ENCODE measurements around the gene POU3F3.

POU3F3 gene

DNA sequence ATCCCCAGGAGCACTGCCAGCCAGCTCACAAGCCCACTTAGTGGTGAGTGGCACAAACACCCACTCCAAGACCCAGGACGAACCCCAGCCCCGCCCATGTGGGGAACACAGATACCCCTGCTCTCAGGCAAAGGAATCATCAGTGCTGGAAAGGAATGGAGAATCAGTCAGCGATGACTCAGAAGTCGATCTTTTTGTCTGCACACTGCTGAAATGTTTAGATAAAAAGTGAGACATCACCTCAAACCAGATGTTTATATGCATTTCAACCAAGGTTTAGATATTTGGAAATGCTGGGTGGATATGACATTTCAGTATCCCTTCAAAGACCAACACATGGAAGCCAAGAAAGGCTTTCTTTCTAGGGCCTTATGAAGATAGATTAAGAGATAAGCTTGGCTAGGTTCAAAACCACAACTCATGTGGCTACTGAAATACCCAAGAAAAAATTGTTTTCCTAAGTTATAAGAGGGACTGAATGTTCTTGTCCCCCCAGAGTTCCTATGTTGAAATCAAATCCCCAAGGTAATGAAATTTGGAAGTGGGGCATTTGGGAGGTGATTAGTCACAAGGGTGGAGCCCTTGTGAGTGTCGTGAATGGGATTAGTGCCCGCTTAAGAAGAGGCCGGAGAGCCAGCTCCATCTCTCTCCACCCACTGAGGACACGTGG lies 43.7 kb downstream of the POU3F3 start:
- H3K36me3 ChIP-seq (ENCODE audit: control insufficient read depth in 2 of 2, insufficient read depth in 1 of 2, low read length in 2 of 2) = no peaks in the 10 kb centered on the region
- no peak overlapping the region for H3K4me3 ChIP-seq (ENCODE audit: low read depth, low read length)
- H3K4me1 ChIP-seq (ENCODE audit: control insufficient read depth, insufficient read depth, low read length) = no peaks in the 10 kb centered on the region
- H3K27ac ChIP-seq (ENCODE audit: extremely low read depth, low read depth, low read length) = no peak overlapping the region
- ChIA-PET POLR2A (no interaction called here), CTCF (interaction anchor here (1.1 kb wide), 1 partner anchor 282 kb away, joined by 3 read pairs; no protein-coding TSS in a partner anchor)
- no peaks in the 10 kb centered on the region for H3K9me3 ChIP-seq (ENCODE audit: control insufficient read depth, insufficient read depth, low read depth, low read length)
- TF ChIP-seq MZF1 (tag by site-specific recombination; IDR thresholded peaks at IDR 0.05; ENCODE audit: borderline replicate concordance) = no peak
- no peak for TF ChIP-seq ZNF791 (tag by site-specific recombination; IDR thresholded peaks at IDR 0.05)
- TF ChIP-seq ZFP3 (tag by site-specific recombination; IDR thresholded peaks at IDR 0.05; ENCODE audit: low read depth) = no peak
- TF ChIP-seq ZNF335 (tag by site-specific recombination; conservative IDR thresholded peaks at IDR 0.05) = no peak
- TF ChIP-seq ZNF501 (tag by site-specific recombination; IDR thresholded peaks at IDR 0.05) = no peak
- TF ChIP-seq YY2 (tag by site-specific recombination; IDR thresholded peaks at IDR 0.05) = no peak
- no peak for TF ChIP-seq ZNF394 (tag by site-specific recombination; IDR thresholded peaks at IDR 0.05; ENCODE audit: borderline replicate concordance)
- no peak for TF ChIP-seq ZNF830 (tag by site-specific recombination; IDR thresholded peaks at IDR 0.05; ENCODE audit: low read depth)
- TF ChIP-seq KLF9 (tag by site-specific recombination; IDR thresholded peaks at IDR 0.05; ENCODE audit: low read depth) = no peak
- TF ChIP-seq, protein P1, sequence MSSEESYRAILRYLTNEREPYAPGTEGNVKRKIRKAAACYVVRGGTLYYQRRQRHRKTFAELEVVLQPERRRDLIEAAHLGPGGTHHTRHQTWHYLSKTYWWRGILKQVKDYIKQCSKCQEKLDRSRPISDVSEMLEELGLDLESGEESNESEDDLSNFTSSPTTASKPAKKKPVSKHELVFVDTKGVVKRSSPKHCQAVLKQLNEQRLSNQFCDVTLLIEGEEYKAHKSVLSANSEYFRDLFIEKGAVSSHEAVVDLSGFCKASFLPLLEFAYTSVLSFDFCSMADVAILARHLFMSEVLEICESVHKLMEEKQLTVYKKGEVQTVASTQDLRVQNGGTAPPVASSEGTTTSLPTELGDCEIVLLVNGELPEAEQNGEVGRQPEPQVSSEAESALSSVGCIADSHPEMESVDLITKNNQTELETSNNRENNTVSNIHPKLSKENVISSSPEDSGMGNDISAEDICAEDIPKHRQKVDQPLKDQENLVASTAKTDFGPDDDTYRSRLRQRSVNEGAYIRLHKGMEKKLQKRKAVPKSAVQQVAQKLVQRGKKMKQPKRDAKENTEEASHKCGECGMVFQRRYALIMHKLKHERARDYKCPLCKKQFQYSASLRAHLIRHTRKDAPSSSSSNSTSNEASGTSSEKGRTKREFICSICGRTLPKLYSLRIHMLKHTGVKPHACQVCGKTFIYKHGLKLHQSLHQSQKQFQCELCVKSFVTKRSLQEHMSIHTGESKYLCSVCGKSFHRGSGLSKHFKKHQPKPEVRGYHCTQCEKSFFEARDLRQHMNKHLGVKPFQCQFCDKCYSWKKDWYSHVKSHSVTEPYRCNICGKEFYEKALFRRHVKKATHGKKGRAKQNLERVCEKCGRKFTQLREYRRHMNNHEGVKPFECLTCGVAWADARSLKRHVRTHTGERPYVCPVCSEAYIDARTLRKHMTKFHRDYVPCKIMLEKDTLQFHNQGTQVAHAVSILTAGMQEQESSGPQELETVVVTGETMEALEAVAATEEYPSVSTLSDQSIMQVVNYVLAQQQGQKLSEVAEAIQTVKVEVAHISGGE (tag by site-specific recombination; conservative IDR thresholded peaks at IDR 0.05; ENCODE audit: low read depth) = no peak
- TF ChIP-seq ZNF629 (tag by site-specific recombination; IDR thresholded peaks at IDR 0.05) = no peak
- TF ChIP-seq CTCF (tag by site-specific recombination; IDR thresholded peaks at IDR 0.05) = no peak
- TF ChIP-seq, protein P2, sequence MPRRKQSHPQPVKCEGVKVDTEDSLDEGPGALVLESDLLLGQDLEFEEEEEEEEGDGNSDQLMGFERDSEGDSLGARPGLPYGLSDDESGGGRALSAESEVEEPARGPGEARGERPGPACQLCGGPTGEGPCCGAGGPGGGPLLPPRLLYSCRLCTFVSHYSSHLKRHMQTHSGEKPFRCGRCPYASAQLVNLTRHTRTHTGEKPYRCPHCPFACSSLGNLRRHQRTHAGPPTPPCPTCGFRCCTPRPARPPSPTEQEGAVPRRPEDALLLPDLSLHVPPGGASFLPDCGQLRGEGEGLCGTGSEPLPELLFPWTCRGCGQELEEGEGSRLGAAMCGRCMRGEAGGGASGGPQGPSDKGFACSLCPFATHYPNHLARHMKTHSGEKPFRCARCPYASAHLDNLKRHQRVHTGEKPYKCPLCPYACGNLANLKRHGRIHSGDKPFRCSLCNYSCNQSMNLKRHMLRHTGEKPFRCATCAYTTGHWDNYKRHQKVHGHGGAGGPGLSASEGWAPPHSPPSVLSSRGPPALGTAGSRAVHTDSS (tag by site-specific recombination; IDR thresholded peaks at IDR 0.05) = no peak
- no peak for TF ChIP-seq ZIC2 (tag by site-specific recombination; IDR thresholded peaks at IDR 0.05)
- no peak for TF ChIP-seq MYNN (tag by site-specific recombination; IDR thresholded peaks at IDR 0.05; ENCODE audit: borderline replicate concordance)
- TF ChIP-seq GLI4 (tag by site-specific recombination; IDR thresholded peaks at IDR 0.05) = no peak
- no peak for TF ChIP-seq ZNF660 (tag by site-specific recombination; IDR thresholded peaks at IDR 0.05)
- TF ChIP-seq ZNF561 (tag by site-specific recombination; IDR thresholded peaks at IDR 0.05; ENCODE audit: borderline replicate concordance) = no peak

- Histone ChIP-seq H3K9me3 (ENCODE audit: control insufficient read depth, insufficient read depth, low read depth, low read length) (no peaks in the 10 kb centered on the region), H3K27ac (ENCODE audit: extremely low read depth, low read depth, low read length) (no peak overlapping the region), H3K4me1 (ENCODE audit: control insufficient read depth, insufficient read depth, low read length) (no peaks in the 10 kb centered on the region), H3K36me3 (ENCODE audit: control insufficient read depth in 2 of 2, insufficient read depth in 1 of 2, low read length in 2 of 2) (no peaks in the 10 kb centered on the region), H3K4me3 (ENCODE audit: low read depth, low read length) (no peak overlapping the region)
- CTCF ChIA-PET = no interaction called here
- POLR2A ChIA-PET = no interaction called here
- TF ChIP-seq ZNF549 (tag by site-specific recombination; IDR thresholded peaks at IDR 0.05) (no peak), SALL2 (tag by site-specific recombination; IDR thresholded peaks at IDR 0.05; ENCODE audit: borderline replicate concordance) (no peak), GLI4 (tag by site-specific recombination; IDR thresholded peaks at IDR 0.05) (no peak), ZNF707 (tag by site-specific recombination; IDR thresholded peaks at IDR 0.05) (no peak), ZNF747 (tag by site-specific recombination; IDR thresholded peaks at IDR 0.05) (no peak)
- TF ChIP-seq, protein P3, sequence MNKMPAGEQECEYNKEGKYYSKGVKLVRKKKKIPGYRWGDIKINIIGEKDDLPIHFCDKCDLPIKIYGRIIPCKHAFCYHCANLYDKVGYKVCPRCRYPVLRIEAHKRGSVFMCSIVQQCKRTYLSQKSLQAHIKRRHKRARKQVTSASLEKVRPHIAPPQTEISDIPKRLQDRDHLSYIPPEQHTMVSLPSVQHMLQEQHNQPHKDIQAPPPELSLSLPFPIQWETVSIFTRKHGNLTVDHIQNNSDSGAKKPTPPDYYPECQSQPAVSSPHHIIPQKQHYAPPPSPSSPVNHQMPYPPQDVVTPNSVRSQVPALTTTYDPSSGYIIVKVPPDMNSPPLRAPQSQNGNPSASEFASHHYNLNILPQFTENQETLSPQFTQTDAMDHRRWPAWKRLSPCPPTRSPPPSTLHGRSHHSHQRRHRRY (tag by site-specific recombination; IDR thresholded peaks at IDR 0.05) = no peak
- TF ChIP-seq, protein P4, sequence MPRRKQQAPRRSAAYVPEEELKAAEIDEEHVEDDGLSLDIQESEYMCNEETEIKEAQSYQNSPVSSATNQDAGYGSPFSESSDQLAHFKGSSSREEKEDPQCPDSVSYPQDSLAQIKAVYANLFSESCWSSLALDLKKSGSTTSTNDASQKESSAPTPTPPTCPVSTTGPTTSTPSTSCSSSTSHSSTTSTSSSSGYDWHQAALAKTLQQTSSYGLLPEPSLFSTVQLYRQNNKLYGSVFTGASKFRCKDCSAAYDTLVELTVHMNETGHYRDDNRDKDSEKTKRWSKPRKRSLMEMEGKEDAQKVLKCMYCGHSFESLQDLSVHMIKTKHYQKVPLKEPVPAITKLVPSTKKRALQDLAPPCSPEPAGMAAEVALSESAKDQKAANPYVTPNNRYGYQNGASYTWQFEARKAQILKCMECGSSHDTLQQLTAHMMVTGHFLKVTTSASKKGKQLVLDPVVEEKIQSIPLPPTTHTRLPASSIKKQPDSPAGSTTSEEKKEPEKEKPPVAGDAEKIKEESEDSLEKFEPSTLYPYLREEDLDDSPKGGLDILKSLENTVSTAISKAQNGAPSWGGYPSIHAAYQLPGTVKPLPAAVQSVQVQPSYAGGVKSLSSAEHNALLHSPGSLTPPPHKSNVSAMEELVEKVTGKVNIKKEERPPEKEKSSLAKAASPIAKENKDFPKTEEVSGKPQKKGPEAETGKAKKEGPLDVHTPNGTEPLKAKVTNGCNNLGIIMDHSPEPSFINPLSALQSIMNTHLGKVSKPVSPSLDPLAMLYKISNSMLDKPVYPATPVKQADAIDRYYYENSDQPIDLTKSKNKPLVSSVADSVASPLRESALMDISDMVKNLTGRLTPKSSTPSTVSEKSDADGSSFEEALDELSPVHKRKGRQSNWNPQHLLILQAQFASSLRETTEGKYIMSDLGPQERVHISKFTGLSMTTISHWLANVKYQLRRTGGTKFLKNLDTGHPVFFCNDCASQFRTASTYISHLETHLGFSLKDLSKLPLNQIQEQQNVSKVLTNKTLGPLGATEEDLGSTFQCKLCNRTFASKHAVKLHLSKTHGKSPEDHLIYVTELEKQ (tag by site-specific recombination; IDR thresholded peaks at IDR 0.05; ENCODE audit: borderline replicate concordance) = no peak
Observed at GRCh38 chr2:104900608-104901007, 46.7 kb downstream of the POU3F3 start.

Data from HEK293 (cell line).